Stomach smooth muscle (tissue), 2 donors: ENCODE measurements around the gene DMXL2.
"Not testable (repeated sequence)": the region's sequence is repeated elsewhere in the genome, so short reads cannot be mapped to it uniquely, and the experiment has no call there.

Experiments
- H3K27ac ChIP-seq: one replicate; pipeline ENCODE4 v1.7.0; 2013; ENCODE audit warnings: mild to moderate bottlenecking, low read length, inconsistent platforms
- H3K27me3 ChIP-seq, 2 donors: one replicate each; pipeline ENCODE4 v1.7.0; 2013; ENCODE audit warnings: low read length in 2 of 2; ENCODE audit not compliant: insufficient read depth in 2 of 2, control insufficient read depth in 1 of 2
- H3K36me3 ChIP-seq, 2 donors: one replicate each; pipeline ENCODE4 v1.7.0; 2013; ENCODE audit warnings: low read length in 2 of 2; ENCODE audit not compliant: control insufficient read depth in 2 of 2, insufficient read depth in 2 of 2
- H3K4me1 ChIP-seq: one replicate; pipeline ENCODE4 v1.7.0; 2013; ENCODE audit warnings: low read length; ENCODE audit not compliant: control insufficient read depth, insufficient read depth
- H3K4me3 ChIP-seq, 2 donors: one replicate each; pipeline ENCODE4 v1.7.0; 2013; ENCODE audit warnings: low read length in 2 of 2
- H3K9ac ChIP-seq, 2 donors: one replicate each; pipeline ENCODE4 v1.7.0; 2013; ENCODE audit warnings: low read length in 2 of 2, mild to moderate bottlenecking in 1 of 2
- H3K9me3 ChIP-seq, 2 donors: one replicate each; pipeline ENCODE4 v1.7.0; 2013; ENCODE audit warnings: low read length in 2 of 2; ENCODE audit not compliant: control insufficient read depth in 2 of 2
- donor health status: healthy.
- donor health status: Pancreatic carcinoma.

DMXL2 gene

GRCh38 chr15:51575775-51576174 lies 46.8 kb downstream of the DMXL2 start:
- Histone ChIP-seq H3K9me3 (no peaks in the 10 kb centered on the region), H3K36me3 (no peaks in the 10 kb centered on the region), H3K4me1 (no peaks in the 10 kb centered on the region), H3K27ac (no peak overlapping the region), H3K27me3 (no peaks in the 10 kb centered on the region), H3K4me3 (no peak overlapping the region), H3K9ac (no peak overlapping the region)

- H3K4me1 ChIP-seq, H3K9me3 ChIP-seq, H3K27me3 ChIP-seq, H3K4me3 ChIP-seq, H3K36me3 ChIP-seq, H3K27ac ChIP-seq, H3K9ac ChIP-seq: not testable (repeated sequence)
These were observed 49.2 kb downstream of the DMXL2 start for GRCh38 chr15:51573352-51573751.

- not testable (repeated sequence) for H3K4me3 ChIP-seq, H3K4me1 ChIP-seq, H3K27ac ChIP-seq, H3K9ac ChIP-seq, H3K9me3 ChIP-seq, H3K27me3 ChIP-seq, H3K36me3 ChIP-seq
These were observed 53.4 kb downstream of the DMXL2 start for GRCh38 chr15:51568939-51569784.

- Histone ChIP-seq H3K4me3 (no peak overlapping the region), H3K36me3 (no peaks in the 10 kb centered on the region), H3K9ac (no peak overlapping the region), H3K27me3 (no peaks in the 10 kb centered on the region), H3K9me3 (no peaks in the 10 kb centered on the region), H3K27ac (no peak overlapping the region), H3K4me1 (no peaks in the 10 kb centered on the region)
These were observed 61.3 kb downstream of the DMXL2 start for GRCh38 chr15:51561271-51561670.

GRCh38 chr15:51558876-51559275 lies 63.7 kb downstream of the DMXL2 start:
- H3K4me1 ChIP-seq: no peaks in the 10 kb centered on the region

GRCh38 chr15:51558411-51558810 lies 64.2 kb downstream of the DMXL2 start:
- Histone ChIP-seq H3K4me3 (no peak overlapping the region), H3K27me3 (no peaks in the 10 kb centered on the region), H3K9ac (no peak overlapping the region), H3K4me1 (no peaks in the 10 kb centered on the region), H3K27ac (no peak overlapping the region), H3K36me3 (no peaks in the 10 kb centered on the region), H3K9me3 (no peaks in the 10 kb centered on the region)

More at GRCh38 chr15:51558876-51559275, 63.7 kb downstream of the DMXL2 start:
- Histone ChIP-seq H3K27me3 (no peaks in the 10 kb centered on the region), H3K9ac (no peak overlapping the region), H3K4me3 (no peak overlapping the region), H3K27ac (no peak overlapping the region), H3K9me3 (no peaks in the 10 kb centered on the region), H3K36me3 (no peaks in the 10 kb centered on the region)

- H3K4me3 ChIP-seq: no peak overlapping the region
- H3K27me3 ChIP-seq: no peaks in the 10 kb centered on the region
- no peak overlapping the region for H3K9ac ChIP-seq
- H3K36me3 ChIP-seq: no peaks in the 10 kb centered on the region
- H3K27ac ChIP-seq: no peak overlapping the region
- no peaks in the 10 kb centered on the region for H3K9me3 ChIP-seq
- no peaks in the 10 kb centered on the region for H3K4me1 ChIP-seq
These were observed 71.7 kb downstream of the DMXL2 start for GRCh38 chr15:51550841-51551240.

- Histone ChIP-seq H3K36me3 (peaks cover 0 to 4% of the 10 kb centered on the region in 2 donors), H3K4me1 (no peaks in the 10 kb centered on the region), H3K9me3 (no peaks in the 10 kb centered on the region), H3K27me3 (no peaks in the 10 kb centered on the region), H3K9ac (no peak overlapping the region), H3K4me3 (no peak overlapping the region), H3K27ac (no peak overlapping the region)
These were observed 74.9 kb downstream of the DMXL2 start for GRCh38 chr15:51547656-51548055.

- Histone ChIP-seq H3K4me1 (no peaks in the 10 kb centered on the region), H3K9me3 (no peaks in the 10 kb centered on the region), H3K27ac (no peak overlapping the region), H3K36me3 (peaks cover 4 to 7% of the 10 kb centered on the region in 2 donors), H3K9ac (no peak overlapping the region), H3K4me3 (no peak overlapping the region), H3K27me3 (no peaks in the 10 kb centered on the region)
These were observed 85.5 kb downstream of the DMXL2 start for GRCh38 chr15:51536965-51537574.

- no peaks in the 10 kb centered on the region for H3K4me1 ChIP-seq
- H3K27me3 ChIP-seq: no peaks in the 10 kb centered on the region
- H3K36me3 ChIP-seq: peaks cover 4 to 10% of the 10 kb centered on the region in 2 donors
- no peak overlapping the region for H3K4me3 ChIP-seq
- no peaks in the 10 kb centered on the region for H3K9me3 ChIP-seq
- no peak overlapping the region for H3K27ac ChIP-seq
- no peak overlapping the region for H3K9ac ChIP-seq
These were observed 88.7 kb downstream of the DMXL2 start for GRCh38 chr15:51533672-51534398.
